IMR-90 (cell line): ENCODE measurements around the gene STMN3. TPM values are rescaled to one million over a fixed set of nuclear protein-coding genes. Genes with fewer than 3 reads are reported as not detected.

Experiments
- ATAC-seq: fragments of 200-7000 bp; cut with Tn5 transposase; 2 replicates; pipeline ENCODE4 v1.9.1; 2020; ENCODE audit warnings: low read depth, mild to moderate bottlenecking, moderate library complexity
- BruUV-seq: library from RNA; stranded (reverse); fragments of 400-500 nt; replicated peaks from 2 replicates; lab custom pipeline; 2021; lab: Mats Ljungman, UMichigan
- CTCF ChIA-PET: fragments of 300-600 bp; formaldehyde crosslinking; extraction: SDS; loops from one replicate; lab custom pipeline; 2021; ENCODE audit warnings: antibody characterized with exemption; lab: Yijun Ruan, JAX
- POLR2A ChIA-PET: fragments of 300-600 bp; sonication (Branson Sonifier 250); formaldehyde crosslinking; loops from one replicate; lab custom pipeline; 2022; ENCODE audit warnings: antibody characterized with exemption; ENCODE audit not compliant: unreplicated experiment; lab: Charles Lee
- DNase-seq: peaks from one replicate; pipeline ENCODE4 v3.0.0; 2013
- H2AFZ ChIP-seq: replicated peaks from 2 replicates; pipeline ENCODE3; 2013; ENCODE audit warnings: low read length, mild to moderate bottlenecking; ENCODE audit not compliant: poor library complexity
- H2AK5ac ChIP-seq: 2 replicates; pipeline ENCODE4 v1.6.1; 2013; ENCODE audit warnings: low read depth, low read length, inconsistent platforms
- H2AK9ac ChIP-seq: replicated peaks from 2 replicates; pipeline ENCODE3; 2013; ENCODE audit warnings: mild to moderate bottlenecking, low read depth, low read length, moderate library complexity; ENCODE audit not compliant: poor library complexity
- H2BK120ac ChIP-seq: 2 replicates; pipeline ENCODE4 v1.6.1; 2013; ENCODE audit warnings: low read depth, low read length, inconsistent platforms
- H2BK15ac ChIP-seq: 3 replicates; pipeline ENCODE4 v1.6.1; 2013; ENCODE audit warnings: low read depth, low read length, inconsistent platforms
- H2BK20ac ChIP-seq: 2 replicates; pipeline ENCODE4 v1.6.1; 2013; ENCODE audit warnings: low read depth, mild to moderate bottlenecking, inconsistent platforms, low read length, moderate library complexity
- H2BK5ac ChIP-seq: 2 replicates; pipeline ENCODE4 v1.6.1; 2013; ENCODE audit warnings: mild to moderate bottlenecking, low read depth, low read length, inconsistent platforms; ENCODE audit not compliant: poor library complexity, severe bottlenecking
- H3K14ac ChIP-seq: replicated peaks from 2 replicates; pipeline ENCODE4 v1.6.1; 2013; ENCODE audit warnings: low read depth, low read length, inconsistent platforms
- H3K18ac ChIP-seq: 2 replicates; pipeline ENCODE4 v1.6.1; 2013; ENCODE audit warnings: low read depth, low read length, control low read depth
- H3K23ac ChIP-seq: 2 replicates; pipeline ENCODE4 v1.6.1; 2013; ENCODE audit warnings: low read depth, low read length, inconsistent platforms
- H3K27ac ChIP-seq: 2 replicates; pipeline ENCODE4 v1.5.1; 2013; ENCODE audit warnings: mild to moderate bottlenecking, control low read depth, low read length; ENCODE audit not compliant: insufficient read depth
- H3K27me3 ChIP-seq: 2 replicates; pipeline ENCODE4 v1.6.1; 2013; ENCODE audit warnings: low read length; ENCODE audit not compliant: control insufficient read depth, insufficient read depth
- H3K36me3 ChIP-seq: 2 replicates; pipeline ENCODE4 v1.6.1; 2013; ENCODE audit warnings: low read length, mixed read lengths; ENCODE audit not compliant: control insufficient read depth, insufficient read depth
- H3K4ac ChIP-seq: 2 replicates; pipeline ENCODE4 v1.6.1; 2013; ENCODE audit warnings: low read depth, low read length, inconsistent platforms
- H3K4me1 ChIP-seq: 2 replicates; pipeline ENCODE4 v1.6.1; 2013; ENCODE audit warnings: low read length, mixed read lengths; ENCODE audit not compliant: control insufficient read depth, insufficient read depth
- H3K4me2 ChIP-seq: 2 replicates; pipeline ENCODE4 v1.6.1; 2013; ENCODE audit warnings: low read depth, mild to moderate bottlenecking, control low read depth, low read length, moderate library complexity
- H3K4me3 ChIP-seq: 2 replicates; pipeline ENCODE4 v1.5.1; 2013; ENCODE audit warnings: low read depth, mild to moderate bottlenecking, control low read depth, low read length, moderate library complexity; ENCODE audit not compliant: insufficient read depth
- H3K56ac ChIP-seq: 2 replicates; pipeline ENCODE4 v1.6.1; 2013; ENCODE audit warnings: low read length, inconsistent platforms; ENCODE audit not compliant: insufficient read depth; ENCODE audit errors: extremely low read depth
- H3K79me1 ChIP-seq, 2 experiments: 2 replicates each; pipeline ENCODE4 v1.6.1; 2013; ENCODE audit warnings: low read length in 2 of 2, inconsistent platforms in 1 of 2, low read depth in 1 of 2
- H3K9ac ChIP-seq: 2 replicates; pipeline ENCODE4 v1.6.1; 2013; ENCODE audit warnings: low read depth, low read length, control low read depth
- H3K9me1 ChIP-seq: 2 replicates; pipeline ENCODE4 v1.6.1; 2013; ENCODE audit warnings: low read length, inconsistent platforms; ENCODE audit not compliant: insufficient read depth
- H3K9me3 ChIP-seq: 2 replicates; pipeline ENCODE4 v1.6.1; 2013; ENCODE audit warnings: low read length; ENCODE audit not compliant: control insufficient read depth, insufficient read depth
- H4K20me1 ChIP-seq: 2 replicates; pipeline ENCODE4 v1.6.1; 2013; ENCODE audit warnings: low read length, inconsistent platforms; ENCODE audit not compliant: insufficient read depth
- H4K5ac ChIP-seq: 2 replicates; pipeline ENCODE4 v1.6.1; 2013; ENCODE audit warnings: mild to moderate bottlenecking, low read depth, low read length, control low read depth
- H4K8ac ChIP-seq, 2 experiments: 2 replicates each; pipeline ENCODE4 v1.6.1; 2013; ENCODE audit warnings: low read depth in 2 of 2, low read length in 2 of 2, control low read depth in 1 of 2, inconsistent platforms in 1 of 2
- H4K91ac ChIP-seq: 2 replicates; pipeline ENCODE4 v1.6.1; 2013; ENCODE audit warnings: low read depth, low read length, inconsistent platforms; ENCODE audit not compliant: insufficient read depth
- CEBPB ChIP-seq: IDR thresholded peaks from 2 replicates; pipeline ENCODE4 v1.6.1; 2012; ENCODE audit warnings: low read depth, low read length, improper control_type of control experiment
- MXI1 ChIP-seq: IDR thresholded peaks from 2 replicates; pipeline ENCODE4 v1.6.1; 2012; ENCODE audit warnings: low read depth, mild to moderate bottlenecking, low read length, moderate library complexity, borderline replicate concordance
- WGBS, 2 experiments: methylation state at CpG; one replicate each; pipeline versions ENCODE4 v1.1.5 to v1.1.7; 2013; ENCODE audit warnings: missing lambda C conversion rate in 2 of 2; ENCODE audit not compliant: insufficient read length in 1 of 2; ENCODE audit errors: extremely low coverage in 2 of 2; 5-methylcytosine and 5-hydroxymethylcytosine counted together
- dilution Hi-C: fragments of 300-500 bp; cut with HindIII; formaldehyde crosslinking; loops from one replicate; pipeline ENCODE4 v1.14.3; 2018; ENCODE audit warnings: low sequenced_read_pairs; ENCODE audit not compliant: unreplicated experiment
- in situ Hi-C: fragments of 300-500 bp; cut with MboI; formaldehyde crosslinking; loops from 3 replicates; pipeline ENCODE4 v1.14.3; 2019; ENCODE audit warnings: low sequenced_read_pairs, inconsistent platforms, mixed read lengths
- intact Hi-C: fragments of 100-400 bp; cut with micrococcal nuclease; formaldehyde crosslinking; loops from 2 replicates; pipeline ENCODE4 v1.10.0; 2022
- polyA plus RNA-seq, 3 experiments: library from polyadenylated mRNA; depleted of rRNA; stranded (reverse); fragments of >200 nt; gene quantifications; 2 replicates each; pipeline ENCODE4 v1.2.3, GENCODE V29; 2012; ENCODE audit warnings: low replicate concordance in 1 of 3
- total RNA-seq: library from RNA; depleted of rRNA; stranded (reverse); fragments of >200 nt; gene quantifications from 2 replicates; pipeline ENCODE4 v1.2.3, GENCODE V29; 2012

The STMN3 gene
- total and polyA plus RNA-seq, 2 of the 4 experiments (the other 2 are of a cell fraction) = 20.3 to 62.3 TPM

DNA sequence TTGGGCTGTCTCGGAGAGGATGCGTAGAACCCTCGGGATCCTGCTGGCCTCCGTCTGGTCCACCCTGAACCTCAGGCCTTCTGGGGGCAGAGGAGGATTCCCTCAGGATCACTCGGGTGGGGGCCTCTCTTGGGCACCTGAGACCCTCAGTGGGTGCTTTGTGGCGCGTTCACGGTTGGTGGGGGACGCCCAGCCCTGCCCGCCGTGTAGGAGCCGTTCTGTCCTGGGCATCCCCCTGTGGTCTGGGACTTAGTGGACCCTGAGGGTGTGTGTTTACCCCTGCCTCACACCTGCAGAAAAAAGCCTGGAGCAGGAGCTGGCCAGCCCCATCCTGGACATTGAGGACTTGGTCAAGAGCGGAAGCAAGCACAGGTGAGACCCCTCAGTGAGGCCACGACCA, 12.5 kb upstream of the STMN3 start:
- in situ Hi-C loops (no loop called here), intact Hi-C loops (no loop called here), dilution Hi-C loops (no loop called here)
- Histone ChIP-seq H2BK15ac (no peak overlapping the region), H4K5ac (no peak overlapping the region), H3K9me1 (no peaks in the 10 kb centered on the region), H3K4me3 (no peak overlapping the region), H2BK120ac (no peak overlapping the region), H2AK9ac (no peak overlapping the region), H4K8ac (no peak overlapping the region), H3K4me1 (no peaks in the 10 kb centered on the region; the same call in 1 of the 2 replicates), H2AK5ac (no peak overlapping the region), H2BK20ac (no peak overlapping the region), H2BK5ac (no peak overlapping the region), H3K23ac (no peak overlapping the region), H3K4ac (no peak overlapping the region), H3K27me3 (no peaks in the 10 kb centered on the region), H3K27ac (no peak overlapping the region), H4K91ac (no peak overlapping the region), H3K14ac (no peak overlapping the region), H3K18ac (no peak overlapping the region), H3K4me2 (no peak overlapping the region), H3K36me3 (peaks cover 60% of the 10 kb centered on the region), H4K20me1 (no peaks in the 10 kb centered on the region), H2AFZ (no peak overlapping the region), H3K9ac (no peak overlapping the region), H3K79me1 (peaks cover 7 to 33% of the 10 kb centered on the region in 2 experiments), H3K56ac (no peak overlapping the region), H3K9me3 (no peaks in the 10 kb centered on the region)
- no peak for ATAC-seq
- DNase-seq = no peak
- ChIA-PET POLR2A (no interaction called here), CTCF (no interaction called here)
- no TSS peak for BruUV-seq
- TF ChIP-seq CEBPB (no peak), MXI1 (no peak)
- no CpG with 5 or more reads among the region's 14 CpGs for WGBS, 2 experiments
